NCI-H1436 treated with DMSO at 0.1 percent for 48 hours (cell line): ENCODE measurements around the gene DCAF15.
A peak's percentile ranks its signal among the peaks of the same experiment; 100 is the strongest.

Experiments used
- DNase-seq: peaks from one replicate; lab custom pipeline; 2025; lab: John Stamatoyannopoulos, UW

Gene DCAF15

DNA sequence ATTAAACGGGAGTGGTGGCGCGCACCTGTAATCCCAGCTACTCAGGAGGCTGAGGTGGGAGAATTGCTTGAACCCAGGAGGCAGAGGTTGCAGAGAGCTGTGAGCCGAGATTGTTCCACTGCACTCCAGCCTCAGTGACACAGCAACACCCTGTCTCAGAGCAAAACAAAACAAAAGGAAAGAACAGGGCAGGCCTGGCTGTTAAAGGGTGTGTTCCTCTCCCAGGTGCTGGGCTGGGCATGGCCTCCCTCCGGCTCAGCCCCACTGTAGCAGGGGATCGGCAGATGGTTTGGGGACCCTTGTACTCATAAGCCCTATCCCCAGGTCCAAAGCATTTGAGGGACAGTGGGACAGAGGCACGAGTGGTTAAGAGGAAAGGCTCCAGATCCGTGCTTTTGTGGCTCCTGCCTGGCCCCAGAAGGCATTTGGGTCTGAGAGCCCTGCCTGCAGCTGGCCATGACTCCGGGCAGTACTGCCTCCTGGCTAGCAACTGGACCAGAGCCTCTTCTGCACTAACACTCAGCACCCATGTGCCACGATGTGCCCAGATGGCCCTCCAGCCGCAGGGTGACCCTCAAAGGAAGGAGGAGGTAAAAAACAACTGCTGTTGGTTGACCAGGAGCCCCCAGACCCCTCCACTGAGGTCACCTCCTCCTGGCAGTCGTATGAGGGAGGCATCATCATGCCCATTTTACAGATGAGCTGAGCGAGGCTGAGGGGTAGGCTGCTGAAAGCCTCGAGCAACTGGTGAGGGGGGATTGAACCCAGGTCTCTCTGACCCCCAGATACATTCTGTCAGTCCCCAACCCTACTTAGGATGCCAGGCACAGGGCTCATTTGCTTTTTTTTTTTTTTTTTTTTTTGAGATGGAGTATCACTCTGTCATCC, 43.8 kb downstream of the DCAF15 start:
- DNase-seq = no peak

DNA sequence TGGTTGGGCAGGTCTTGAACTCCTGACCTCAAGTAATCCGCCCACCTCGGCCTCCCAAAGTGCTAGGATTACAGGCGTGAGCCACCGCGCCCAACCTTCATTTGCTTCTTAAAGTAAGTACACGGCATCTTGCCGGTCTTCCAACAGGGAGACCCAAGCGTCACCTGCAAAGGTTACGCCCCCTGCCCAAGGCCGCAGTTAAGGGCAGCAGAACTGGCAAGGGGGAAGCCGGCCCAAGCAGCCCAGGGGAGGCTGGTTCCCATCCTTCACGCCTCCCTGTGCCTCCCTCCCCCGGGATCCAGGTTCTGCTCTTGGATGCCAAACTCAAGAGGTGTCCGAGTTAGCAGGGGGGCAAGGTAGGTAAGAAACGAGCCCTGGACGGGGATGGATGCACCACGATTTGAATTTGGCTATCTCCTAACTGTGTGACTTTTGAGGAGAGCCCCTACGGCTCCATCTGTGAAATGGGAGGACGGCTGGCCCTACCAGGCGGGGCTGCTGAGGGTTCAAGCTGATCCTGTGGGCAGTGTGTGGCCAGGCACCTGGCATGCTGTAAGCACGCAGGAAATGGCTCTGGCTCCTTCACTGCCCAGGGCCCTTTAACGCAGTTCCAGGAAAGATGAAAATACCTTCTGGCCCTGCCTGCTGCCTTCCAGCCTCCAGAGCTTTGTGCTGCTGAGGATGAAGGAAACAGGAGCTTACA, 44.8 kb downstream of the DCAF15 start:
- no peak for DNase-seq

DNA sequence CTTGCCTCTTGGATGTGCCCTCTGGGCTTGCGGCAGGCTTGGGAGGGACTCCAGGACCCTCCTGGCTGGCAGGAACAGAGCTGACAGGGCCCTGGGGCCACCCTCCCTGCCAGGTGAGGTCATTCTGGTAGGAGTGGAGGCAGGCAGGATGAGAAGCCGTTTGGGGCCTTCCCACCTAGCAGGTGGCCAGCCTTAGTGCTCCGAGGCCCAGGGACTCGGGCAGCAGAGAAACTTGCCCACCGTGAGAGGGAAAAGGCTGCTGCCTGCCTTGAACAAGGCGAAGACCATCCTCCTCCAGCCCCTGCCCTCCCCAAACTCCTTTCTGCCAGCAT, 45.3 kb downstream of the DCAF15 start:
- no peak for DNase-seq

DNA sequence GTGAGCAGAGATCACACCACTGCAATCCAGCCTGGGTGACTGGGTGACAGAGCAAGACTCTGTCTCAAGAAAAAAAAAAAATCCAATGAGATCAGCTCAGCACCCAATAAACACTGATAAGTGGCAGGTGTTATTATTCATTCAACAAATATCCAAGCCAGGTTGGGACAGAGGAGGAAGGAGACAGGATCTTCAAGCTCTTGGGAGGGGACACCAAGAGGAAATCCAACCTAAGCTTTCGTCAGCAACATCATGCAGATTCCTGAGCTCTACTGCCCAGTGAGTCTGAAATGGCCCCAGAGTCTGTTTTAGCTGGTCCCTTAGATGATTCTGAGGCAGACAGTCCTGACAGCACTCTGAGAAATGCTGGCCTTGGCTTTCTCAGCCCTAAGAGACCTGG, 46.1 kb downstream of the DCAF15 start:
- DNase-seq = no peak

DNA sequence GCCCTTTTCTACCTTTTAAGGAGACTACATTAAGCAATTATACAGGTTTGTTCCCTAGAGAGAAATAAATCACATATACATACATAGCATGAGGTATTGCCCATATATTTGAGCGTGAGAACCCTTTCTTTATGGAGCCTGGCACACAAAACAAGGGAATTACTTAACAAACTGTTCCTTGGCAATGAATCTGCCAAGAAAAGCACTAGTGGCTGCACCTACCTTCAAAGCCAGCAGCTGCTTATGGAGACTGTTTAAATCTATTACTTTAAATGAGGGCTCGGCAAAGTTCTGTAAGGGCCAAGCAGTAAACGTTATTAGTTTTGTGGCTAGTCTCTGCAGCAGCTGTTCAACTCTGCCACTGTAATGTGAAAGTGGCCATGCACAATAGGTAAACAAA, 46.8 kb downstream of the DCAF15 start:
- DNase-seq = no peak

DNA sequence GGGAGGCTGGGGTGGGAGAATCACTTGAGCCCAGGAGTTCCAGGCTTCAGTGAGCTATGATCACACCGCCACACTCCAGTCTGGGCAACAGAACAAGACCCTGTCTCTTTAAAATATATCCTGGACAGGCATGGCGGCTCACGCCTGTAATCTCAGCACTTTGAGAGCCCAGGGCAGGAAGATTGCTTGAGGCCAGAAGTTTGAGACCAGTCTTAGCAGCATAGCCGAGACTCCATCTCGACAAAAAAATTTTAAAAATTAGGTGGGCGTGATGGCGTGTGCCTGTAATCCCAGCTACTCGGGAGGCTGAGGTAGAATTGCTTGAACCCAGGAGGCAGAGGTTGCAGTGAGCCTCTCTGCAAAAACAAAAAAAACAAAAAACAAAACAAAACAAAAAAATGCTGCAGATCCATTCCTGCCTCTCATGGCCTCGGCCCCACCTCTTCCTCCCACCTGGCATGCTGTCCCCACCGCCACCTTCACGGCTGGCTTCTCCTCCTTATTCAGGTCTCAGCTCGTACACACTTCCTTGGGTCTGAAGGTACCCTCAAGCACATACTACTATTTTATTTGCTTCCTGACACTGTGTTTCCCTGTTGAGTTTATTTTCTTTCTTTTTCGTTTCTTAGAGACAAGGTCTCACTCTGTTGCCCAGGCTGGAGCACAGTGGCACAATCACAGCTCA, 48.5 kb downstream of the DCAF15 start:
- no peak for DNase-seq

DNA sequence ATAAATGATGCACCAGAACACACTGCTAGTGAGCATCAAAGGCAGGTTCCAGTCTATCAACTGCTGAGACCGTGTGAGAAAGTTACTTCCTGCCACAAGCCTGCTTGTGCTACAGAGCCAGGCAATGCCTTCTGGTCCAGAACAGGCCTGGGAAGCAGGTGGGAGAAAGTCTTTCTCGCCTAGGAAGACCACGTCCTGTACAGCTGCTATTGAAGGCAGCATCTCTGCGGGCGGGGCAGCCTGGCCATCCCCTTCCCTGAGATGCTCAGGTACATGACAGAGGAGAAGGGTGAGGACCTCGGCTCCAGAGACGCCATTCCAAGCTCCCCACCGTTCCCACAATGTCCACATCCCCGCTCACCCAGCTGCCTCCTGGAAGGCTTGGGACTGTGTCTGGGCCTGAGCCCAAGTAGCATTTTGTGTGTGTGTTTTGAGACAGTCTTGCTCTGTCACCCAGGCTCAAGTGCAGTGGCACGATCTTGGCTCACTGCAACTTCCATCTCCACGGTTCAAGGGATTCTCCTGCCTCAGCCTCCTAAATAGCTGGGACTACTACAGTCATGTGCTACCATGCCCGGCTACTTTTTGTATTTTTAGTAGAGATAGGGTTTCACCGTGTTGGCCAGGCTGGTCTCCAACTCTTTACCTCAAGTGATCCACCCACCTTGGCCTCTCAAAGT, 50.4 kb downstream of the DCAF15 start:
- DNase-seq = no peak

DNA sequence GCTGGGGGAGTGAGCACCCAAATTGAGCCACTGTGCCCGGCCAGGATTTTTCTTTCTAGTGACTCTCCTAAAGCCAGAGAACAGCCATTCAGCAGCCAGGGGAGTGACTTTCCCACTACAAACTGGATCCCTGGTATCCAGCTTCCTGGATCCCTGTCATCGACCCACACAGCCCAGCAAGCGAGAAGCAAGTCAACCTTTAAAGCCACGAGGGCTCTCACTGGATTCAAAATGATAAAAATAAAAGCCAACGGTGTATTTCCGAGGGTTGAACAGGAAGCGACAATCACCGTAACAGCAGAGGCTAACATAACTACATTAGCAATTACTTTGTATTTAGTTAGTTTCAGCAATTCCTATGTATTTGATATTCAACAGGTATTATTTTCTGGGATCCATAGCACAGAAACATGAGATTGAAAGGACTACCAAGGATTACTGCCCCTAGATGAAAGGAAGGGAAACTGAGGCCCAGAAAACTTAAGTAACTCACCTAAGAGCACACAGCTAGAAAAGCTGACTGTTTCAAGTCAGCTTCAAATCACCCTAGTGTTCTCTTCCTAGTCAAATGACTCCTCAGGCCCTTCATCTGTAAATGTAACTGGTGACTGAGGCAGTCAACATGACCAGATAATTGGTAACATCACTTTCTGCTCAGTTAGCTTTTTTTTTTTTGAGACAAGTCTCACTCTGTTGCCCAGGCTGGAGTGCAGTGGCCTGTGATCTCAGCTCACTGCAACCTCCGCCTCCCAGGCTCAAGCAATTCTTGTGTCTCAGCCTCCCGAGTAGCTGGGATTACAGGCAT, 51.1 kb downstream of the DCAF15 start:
- no peak for DNase-seq

DNA sequence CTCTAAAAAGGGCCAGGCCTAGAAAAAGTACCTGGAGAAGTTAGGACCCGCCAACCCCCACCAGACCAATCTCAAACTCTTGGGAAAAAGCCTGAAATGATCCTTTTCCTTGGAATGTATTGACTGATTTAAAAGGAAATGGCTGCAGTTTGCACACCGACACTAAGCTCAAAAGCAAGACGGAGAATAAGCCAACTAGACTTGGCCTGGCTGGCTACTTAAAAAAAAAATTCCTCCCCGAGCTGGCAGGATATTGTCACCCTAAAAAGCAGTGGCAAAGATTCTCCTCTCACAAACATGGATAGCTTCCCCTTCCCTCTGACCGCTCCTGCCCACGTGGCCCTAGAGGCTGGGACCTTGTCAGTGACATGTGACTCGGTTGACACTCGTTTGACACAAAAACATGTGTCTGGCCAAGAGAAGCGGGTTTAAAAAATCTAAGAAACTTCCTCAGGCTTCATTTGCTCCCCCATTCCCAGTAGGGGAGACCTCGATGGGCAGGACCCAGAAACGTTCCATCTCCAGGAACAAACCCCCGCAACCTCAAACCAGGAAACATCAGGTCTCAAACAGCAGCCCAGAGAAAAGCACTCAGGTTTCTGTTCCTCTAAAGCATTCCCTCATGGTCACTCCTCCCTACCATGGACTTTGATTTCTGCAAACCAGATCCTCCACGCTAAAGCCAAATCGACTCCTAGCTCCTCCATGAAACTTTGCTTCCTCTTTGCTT, 52.5 kb downstream of the DCAF15 start:
- no peak for DNase-seq

DNA sequence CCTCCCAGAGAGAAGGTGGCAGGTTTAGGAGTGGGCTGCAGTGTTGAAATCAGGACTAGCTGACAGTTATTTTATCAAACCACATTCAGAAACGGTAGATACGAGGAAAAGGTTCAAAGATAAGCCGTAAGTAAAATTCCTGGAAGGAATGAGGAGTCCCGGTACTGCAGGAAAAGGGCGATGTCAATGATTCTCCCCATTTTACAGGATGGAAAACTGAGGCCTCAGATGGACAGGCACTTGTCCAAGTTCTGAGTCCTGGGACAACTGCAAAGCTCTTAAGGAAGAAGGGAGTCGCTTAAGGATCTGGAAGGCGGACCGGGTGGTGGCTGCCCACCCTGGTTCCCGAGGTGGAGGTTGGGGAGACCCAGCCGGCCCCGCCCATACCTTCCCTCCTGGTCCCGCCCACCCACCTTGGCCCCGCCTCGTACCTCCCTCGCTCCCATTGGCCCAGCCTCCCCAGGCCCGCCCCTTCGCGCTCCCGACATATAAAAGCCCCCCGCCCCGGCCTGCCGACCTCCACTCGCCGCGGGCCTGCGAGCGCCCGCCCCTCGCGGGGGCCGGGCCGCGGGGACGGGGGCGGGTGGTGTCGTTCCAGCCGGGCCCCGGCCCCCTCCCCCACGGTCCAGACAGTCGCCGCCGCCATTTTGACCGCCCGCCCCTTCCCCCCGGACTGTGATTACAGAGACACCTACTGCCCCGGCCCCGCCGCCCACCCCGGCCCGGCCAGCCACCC, 53.2 kb downstream of the DCAF15 start:
- no peak for DNase-seq

DNA sequence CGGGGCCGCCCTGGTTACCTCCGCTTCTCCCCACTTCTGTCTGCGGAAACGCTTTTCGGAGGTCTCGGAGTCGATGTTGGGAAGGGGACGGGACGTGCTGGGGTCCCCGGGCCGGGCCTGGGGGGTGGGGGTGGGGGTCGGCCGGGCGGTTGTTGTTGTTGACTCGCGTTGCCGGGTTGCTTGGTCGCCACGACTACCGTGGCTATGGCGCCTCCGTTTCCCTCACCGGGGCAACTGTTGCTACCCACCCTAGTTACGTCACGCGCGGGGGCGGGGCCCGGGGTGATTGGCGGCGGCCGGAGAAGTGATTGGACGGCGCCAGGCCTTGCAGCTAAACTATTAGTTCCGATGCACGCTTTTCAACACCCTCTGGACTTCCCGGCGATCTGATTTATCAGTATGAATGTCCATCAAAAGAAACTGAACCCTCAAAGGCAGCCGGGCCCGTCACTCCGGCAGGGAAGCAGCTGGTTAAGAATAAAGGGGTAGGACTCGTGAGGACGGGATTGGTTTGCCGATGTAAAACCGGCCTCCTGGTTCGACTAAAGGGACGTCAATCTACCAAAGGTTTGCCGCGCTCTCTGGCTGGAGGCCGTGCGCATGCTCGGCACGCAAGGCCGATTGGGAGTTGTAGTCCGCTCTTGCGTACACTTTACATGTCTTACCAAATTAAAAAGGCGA, 53.9 kb downstream of the DCAF15 start, which contains the start of gene RFX1:
RFX1 (minus strand) TSS at position 236 of the 681 bp plus-strand sequence. CDS start 12,477 bp downstream, outside the sequence.
- peak; percentile 100 for DNase-seq

DNA sequence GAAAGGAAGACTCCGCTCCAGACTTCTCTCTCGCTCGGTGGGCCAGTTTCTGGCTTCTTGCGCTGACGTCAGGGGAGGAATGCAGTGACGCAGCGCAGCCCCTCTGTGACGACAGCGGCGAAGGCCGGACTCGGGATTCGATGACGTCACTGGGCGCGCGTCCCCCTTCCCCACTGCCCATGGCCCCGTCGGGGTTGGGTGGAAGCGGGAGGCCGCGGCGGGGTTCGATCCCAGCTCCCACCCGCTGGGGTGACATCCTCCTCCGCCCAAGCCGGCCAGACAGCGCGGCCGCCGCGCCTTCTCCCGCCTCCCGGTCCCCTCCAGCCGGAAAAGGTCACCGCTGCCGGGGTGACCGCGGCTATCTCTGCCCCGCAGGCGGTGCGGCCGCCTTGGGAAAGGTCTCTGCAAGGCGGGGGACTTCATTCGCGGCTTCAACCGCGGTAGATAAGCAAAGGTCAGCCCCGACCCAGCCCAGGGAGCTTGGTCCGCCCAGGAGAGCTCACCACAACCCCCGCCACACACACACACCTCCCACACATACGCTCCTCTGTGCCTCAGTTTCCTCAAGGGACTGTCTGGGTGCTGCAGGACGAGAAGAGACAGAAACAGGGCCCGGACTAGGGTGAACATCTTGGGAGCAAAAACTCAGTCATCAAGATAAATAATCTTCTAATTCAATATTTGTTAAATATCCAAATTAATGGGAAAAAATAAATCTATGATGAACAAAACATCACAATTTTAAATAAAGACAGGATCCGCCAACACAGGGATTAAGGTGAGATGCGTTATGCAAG, 54.7 kb downstream of the DCAF15 start:
- no peak for DNase-seq
